K562 (cell line): ENCODE data around the gene RNASEH2C. TPM values are rescaled to one million over a fixed set of nuclear protein-coding genes. Genes with fewer than 3 reads are reported as not detected.

Experiments used
- ARID3B ChIP-seq: fragments of 250-450 bp; sonication (Bioruptor Pico); IDR thresholded peaks from 2 replicates; pipeline ENCODE4 v1.4.0; 2020; ENCODE audit warnings: borderline replicate concordance
- CBX3 ChIP-seq, 2 experiments: IDR thresholded peaks; 1 replicate in 1 of 2; 2 replicates in 1 of 2; pipeline ENCODE4 v1.6.1; 2012; ENCODE audit warnings: inconsistent platforms in 2 of 2, low read length in 2 of 2, borderline replicate concordance in 1 of 2, control low read depth in 1 of 2
- EP300 ChIP-seq: IDR thresholded peaks from 2 replicates; pipeline ENCODE4 v1.6.1; 2012; ENCODE audit warnings: low read length, improper control_type of control experiment
- HLTF ChIP-seq: fragments of 450-650 bp; IDR thresholded peaks from 2 replicates; pipeline ENCODE4 v1.6.1; 2016
- HOMEZ ChIP-seq: fragments of 250-450 bp; sonication (Bioruptor Pico); IDR thresholded peaks from 2 replicates; pipeline ENCODE4 v1.4.0; 2020; ENCODE audit warnings: mild to moderate bottlenecking, moderate library complexity
- KLF13 ChIP-seq: fragments of 450-650 bp; IDR thresholded peaks from 2 replicates; pipeline ENCODE4 v1.6.1; 2016; ENCODE audit warnings: missing genetic modification characterization, low read depth, mild to moderate bottlenecking, missing compliant biosample characterization, moderate library complexity, borderline replicate concordance
- NFYB ChIP-seq: IDR thresholded peaks from 2 replicates; pipeline ENCODE4 v1.6.1; 2011; ENCODE audit warnings: mild to moderate bottlenecking, moderate library complexity; ENCODE audit not compliant: insufficient read length; ENCODE audit errors: extremely low read depth
- RBBP5 ChIP-seq: fragments of 200-600 bp; sonication (generic); IDR thresholded peaks from 2 replicates; pipeline ENCODE4 v1.6.1; 2012; ENCODE audit warnings: borderline replicate concordance, mild to moderate bottlenecking, low read length, control low read depth, inconsistent platforms; ENCODE audit not compliant: insufficient read depth, poor library complexity, severe bottlenecking
- TSC22D4 ChIP-seq: fragments of 450-650 bp; IDR thresholded peaks from 2 replicates; pipeline ENCODE4 v1.6.1; 2016; ENCODE audit warnings: missing genetic modification characterization, missing biosample characterization, control low read depth
- ZBTB12 ChIP-seq: fragments of 250-450 bp; sonication (Bioruptor Pico); IDR thresholded peaks from 2 replicates; pipeline ENCODE4 v1.4.0; 2020
- ZKSCAN3 ChIP-seq: fragments of 250-450 bp; sonication (Bioruptor Pico); IDR thresholded peaks from 2 replicates; pipeline ENCODE4 v1.4.0; 2020
- polyA plus RNA-seq, 8 experiments: library from polyadenylated mRNA; depleted of rRNA in 4 of 8; stranded (reverse) in 5 of 8; unstranded in 3 of 8; fragments of >200 nt; fragmentation: Nextera tagmentation in 2 of 8; fragmentation: Illumina TruSeq in 1 of 8; extraction: Ambion mirVana in 2 of 8; extraction: Trizol in 1 of 8; gene quantifications; 2 replicates each; pipeline versions ENCODE4 v1.2.1 to v1.2.3, GENCODE V29; 2011 to 2014; ENCODE audit warnings: inconsistent platforms in 1 of 8, missing spikeins in 1 of 8
- total RNA-seq, 7 experiments: library from RNA; depleted of rRNA in 6 of 7; stranded (reverse); fragments of >200 nt in 6 of 7; fragmentation: Illumina TruSeq in 2 of 7; extraction: Trizol in 2 of 7; gene quantifications; 2 replicates each; pipeline versions ENCODE4 v1.2.1 to v1.2.3, GENCODE V29; 2011 to 2021; ENCODE audit warnings: low replicate concordance in 1 of 7
- TF ChIP-seq, protein P1 (sequence below): sonication (generic); formaldehyde crosslinking; IDR thresholded peaks from 2 replicates; pipeline ENCODE4 v1.8.1; 2023; ENCODE audit warnings: mild to moderate bottlenecking, missing genetic modification reagents, moderate library complexity
- TF ChIP-seq, protein P2 (sequence below): sonication (generic); formaldehyde crosslinking; IDR thresholded peaks from 2 replicates; pipeline ENCODE4 v1.8.0; 2022; ENCODE audit warnings: missing genetic modification reagents, mild to moderate bottlenecking, borderline replicate concordance
- TF ChIP-seq, protein P3 (sequence below): sonication (generic); formaldehyde crosslinking; IDR thresholded peaks from 2 replicates; pipeline ENCODE4 v1.8.1; 2023; ENCODE audit warnings: mild to moderate bottlenecking, missing genetic modification reagents

RNASEH2C gene
- total and polyA plus RNA-seq, 9 of the 15 experiments (the other 6 are each of a cell fraction or from before 2014, with no cell fraction given), result 5.4 to 78.2 (median 15.6) TPM

GRCh38 chr11:65711785-65712632 lies 8.6 kb downstream of the RNASEH2C start, which contains the start of gene KAT5 (continued):
- TF ChIP-seq, protein P1, sequence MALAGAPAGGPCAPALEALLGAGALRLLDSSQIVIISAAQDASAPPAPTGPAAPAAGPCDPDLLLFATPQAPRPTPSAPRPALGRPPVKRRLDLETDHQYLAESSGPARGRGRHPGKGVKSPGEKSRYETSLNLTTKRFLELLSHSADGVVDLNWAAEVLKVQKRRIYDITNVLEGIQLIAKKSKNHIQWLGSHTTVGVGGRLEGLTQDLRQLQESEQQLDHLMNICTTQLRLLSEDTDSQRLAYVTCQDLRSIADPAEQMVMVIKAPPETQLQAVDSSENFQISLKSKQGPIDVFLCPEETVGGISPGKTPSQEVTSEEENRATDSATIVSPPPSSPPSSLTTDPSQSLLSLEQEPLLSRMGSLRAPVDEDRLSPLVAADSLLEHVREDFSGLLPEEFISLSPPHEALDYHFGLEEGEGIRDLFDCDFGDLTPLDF (CRISPR knock-in tag), result peak; percentile 73; the same call in 1 of the 2 replicates
- TF ChIP-seq ARID3B (CRISPR knock-in tag) (no peak; the same call in 1 of the 2 replicates), NFYB (peak; percentile 49), RBBP5 (peak; percentile 69), ZBTB12 (CRISPR knock-in tag) (peak; percentile 95), ZKSCAN3 (no peak), TSC22D4 (tag) (no peak), KLF13 (tag) (peak; percentile 72; the same call in 1 of the 2 replicates), HOMEZ (CRISPR knock-in tag) (peak; percentile 76), CBX3 (IDR thresholded peaks at IDR 0.05; ENCODE audit: borderline replicate concordance in 1 of 2, low read length in 2 of 2) (peak in 1 of 2 experiments; percentile 98; a peak in 2 of 3 replicates), EP300 (0 out of 2 replicates have a peak, but pooled peaks have one; percentile 34), HLTF (peak; percentile 83; the same call in 1 of the 2 replicates)
- TF ChIP-seq, protein P2, sequence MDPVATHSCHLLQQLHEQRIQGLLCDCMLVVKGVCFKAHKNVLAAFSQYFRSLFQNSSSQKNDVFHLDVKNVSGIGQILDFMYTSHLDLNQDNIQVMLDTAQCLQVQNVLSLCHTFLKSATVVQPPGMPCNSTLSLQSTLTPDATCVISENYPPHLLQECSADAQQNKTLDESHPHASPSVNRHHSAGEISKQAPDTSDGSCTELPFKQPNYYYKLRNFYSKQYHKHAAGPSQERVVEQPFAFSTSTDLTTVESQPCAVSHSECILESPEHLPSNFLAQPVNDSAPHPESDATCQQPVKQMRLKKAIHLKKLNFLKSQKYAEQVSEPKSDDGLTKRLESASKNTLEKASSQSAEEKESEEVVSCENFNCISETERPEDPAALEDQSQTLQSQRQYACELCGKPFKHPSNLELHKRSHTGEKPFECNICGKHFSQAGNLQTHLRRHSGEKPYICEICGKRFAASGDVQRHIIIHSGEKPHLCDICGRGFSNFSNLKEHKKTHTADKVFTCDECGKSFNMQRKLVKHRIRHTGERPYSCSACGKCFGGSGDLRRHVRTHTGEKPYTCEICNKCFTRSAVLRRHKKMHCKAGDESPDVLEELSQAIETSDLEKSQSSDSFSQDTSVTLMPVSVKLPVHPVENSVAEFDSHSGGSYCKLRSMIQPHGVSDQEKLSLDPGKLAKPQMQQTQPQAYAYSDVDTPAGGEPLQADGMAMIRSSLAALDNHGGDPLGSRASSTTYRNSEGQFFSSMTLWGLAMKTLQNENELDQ (CRISPR knock-in tag), result 0 out of 2 replicates have a peak, but pooled peaks have one; percentile 44
- TF ChIP-seq, protein P3, sequence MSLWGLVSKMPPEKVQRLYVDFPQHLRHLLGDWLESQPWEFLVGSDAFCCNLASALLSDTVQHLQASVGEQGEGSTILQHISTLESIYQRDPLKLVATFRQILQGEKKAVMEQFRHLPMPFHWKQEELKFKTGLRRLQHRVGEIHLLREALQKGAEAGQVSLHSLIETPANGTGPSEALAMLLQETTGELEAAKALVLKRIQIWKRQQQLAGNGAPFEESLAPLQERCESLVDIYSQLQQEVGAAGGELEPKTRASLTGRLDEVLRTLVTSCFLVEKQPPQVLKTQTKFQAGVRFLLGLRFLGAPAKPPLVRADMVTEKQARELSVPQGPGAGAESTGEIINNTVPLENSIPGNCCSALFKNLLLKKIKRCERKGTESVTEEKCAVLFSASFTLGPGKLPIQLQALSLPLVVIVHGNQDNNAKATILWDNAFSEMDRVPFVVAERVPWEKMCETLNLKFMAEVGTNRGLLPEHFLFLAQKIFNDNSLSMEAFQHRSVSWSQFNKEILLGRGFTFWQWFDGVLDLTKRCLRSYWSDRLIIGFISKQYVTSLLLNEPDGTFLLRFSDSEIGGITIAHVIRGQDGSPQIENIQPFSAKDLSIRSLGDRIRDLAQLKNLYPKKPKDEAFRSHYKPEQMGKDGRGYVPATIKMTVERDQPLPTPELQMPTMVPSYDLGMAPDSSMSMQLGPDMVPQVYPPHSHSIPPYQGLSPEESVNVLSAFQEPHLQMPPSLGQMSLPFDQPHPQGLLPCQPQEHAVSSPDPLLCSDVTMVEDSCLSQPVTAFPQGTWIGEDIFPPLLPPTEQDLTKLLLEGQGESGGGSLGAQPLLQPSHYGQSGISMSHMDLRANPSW, result no peak; the same call in 1 of the 2 replicates
